SK-N-SH treated with all-trans-retinoic acid at 6 μM for 48 hours (cell line): Measurements from ENCODE around the gene RMC1.
A peak's percentile ranks its signal among the peaks of the same experiment; 100 is the strongest.

Experiments
- ATAC-seq: fragments of 200-7000 bp; cut with Tn5 transposase; 3 replicates; pipeline ENCODE4 v1.9.1; 2020; ENCODE audit warnings: mild to moderate bottlenecking, moderate library complexity
- ZC3H10 ChIP-seq: fragments of 250-450 bp; sonication (Bioruptor Pico); IDR thresholded peaks from 2 replicates; pipeline ENCODE4 v1.5.1; 2021; ENCODE audit warnings: mild to moderate bottlenecking, moderate library complexity
- TF ChIP-seq, protein P1 (sequence below): fragments of 250-450 bp; sonication (Bioruptor Pico); IDR thresholded peaks from 2 replicates; pipeline ENCODE4 v1.5.1; 2020; ENCODE audit warnings: low read depth, mild to moderate bottlenecking, moderate library complexity
- TF ChIP-seq, protein P2 (sequence below): fragments of 250-450 bp; sonication (Bioruptor Pico); IDR thresholded peaks from 2 replicates; pipeline ENCODE4 v1.8.0; 2020; ENCODE audit warnings: mild to moderate bottlenecking, moderate library complexity, borderline replicate concordance

RMC1 gene

DNA sequence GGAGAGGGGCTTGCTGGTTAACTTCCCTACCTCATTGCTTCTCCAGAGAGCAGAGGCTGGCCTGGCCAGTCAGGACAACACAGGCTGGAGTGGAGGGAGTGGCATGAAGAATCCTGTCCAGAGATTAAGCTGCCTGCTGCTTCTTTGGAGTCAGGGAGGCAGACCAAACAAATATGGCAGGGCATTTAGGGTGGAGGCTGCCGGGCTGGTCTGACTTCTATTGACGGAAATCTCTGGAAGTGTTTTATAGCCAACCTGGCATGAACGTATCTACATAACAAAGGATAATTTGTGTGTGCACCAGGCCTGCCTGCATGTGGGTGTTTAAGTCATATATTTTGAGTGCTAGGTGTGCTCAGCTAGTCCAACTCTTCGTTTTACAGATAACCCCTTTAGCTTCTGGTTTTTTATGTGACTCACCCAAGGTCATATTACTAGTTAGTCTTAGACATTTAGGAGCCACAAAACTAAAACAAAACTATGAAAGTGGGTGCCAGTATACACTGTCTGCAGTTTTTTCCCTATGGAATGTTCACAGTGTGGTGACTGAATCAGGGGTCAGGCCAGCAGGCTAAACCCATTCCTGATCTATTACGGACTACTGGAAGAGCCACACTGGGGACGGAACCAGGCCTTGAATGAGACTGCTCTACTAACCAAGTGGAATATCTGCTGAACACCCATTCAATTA, 77.5 kb downstream of the RMC1 start:
- TF ChIP-seq ZC3H10 (CRISPR knock-in tag), result no peak
- TF ChIP-seq, protein P1, sequence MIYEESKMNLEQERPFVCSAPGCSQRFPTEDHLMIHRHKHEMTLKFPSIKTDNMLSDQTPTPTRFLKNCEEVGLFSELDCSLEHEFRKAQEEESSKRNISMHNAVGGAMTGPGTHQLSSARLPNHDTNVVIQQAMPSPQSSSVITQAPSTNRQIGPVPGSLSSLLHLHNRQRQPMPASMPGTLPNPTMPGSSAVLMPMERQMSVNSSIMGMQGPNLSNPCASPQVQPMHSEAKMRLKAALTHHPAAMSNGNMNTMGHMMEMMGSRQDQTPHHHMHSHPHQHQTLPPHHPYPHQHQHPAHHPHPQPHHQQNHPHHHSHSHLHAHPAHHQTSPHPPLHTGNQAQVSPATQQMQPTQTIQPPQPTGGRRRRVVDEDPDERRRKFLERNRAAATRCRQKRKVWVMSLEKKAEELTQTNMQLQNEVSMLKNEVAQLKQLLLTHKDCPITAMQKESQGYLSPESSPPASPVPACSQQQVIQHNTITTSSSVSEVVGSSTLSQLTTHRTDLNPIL, result no peak
- TF ChIP-seq, protein P2, sequence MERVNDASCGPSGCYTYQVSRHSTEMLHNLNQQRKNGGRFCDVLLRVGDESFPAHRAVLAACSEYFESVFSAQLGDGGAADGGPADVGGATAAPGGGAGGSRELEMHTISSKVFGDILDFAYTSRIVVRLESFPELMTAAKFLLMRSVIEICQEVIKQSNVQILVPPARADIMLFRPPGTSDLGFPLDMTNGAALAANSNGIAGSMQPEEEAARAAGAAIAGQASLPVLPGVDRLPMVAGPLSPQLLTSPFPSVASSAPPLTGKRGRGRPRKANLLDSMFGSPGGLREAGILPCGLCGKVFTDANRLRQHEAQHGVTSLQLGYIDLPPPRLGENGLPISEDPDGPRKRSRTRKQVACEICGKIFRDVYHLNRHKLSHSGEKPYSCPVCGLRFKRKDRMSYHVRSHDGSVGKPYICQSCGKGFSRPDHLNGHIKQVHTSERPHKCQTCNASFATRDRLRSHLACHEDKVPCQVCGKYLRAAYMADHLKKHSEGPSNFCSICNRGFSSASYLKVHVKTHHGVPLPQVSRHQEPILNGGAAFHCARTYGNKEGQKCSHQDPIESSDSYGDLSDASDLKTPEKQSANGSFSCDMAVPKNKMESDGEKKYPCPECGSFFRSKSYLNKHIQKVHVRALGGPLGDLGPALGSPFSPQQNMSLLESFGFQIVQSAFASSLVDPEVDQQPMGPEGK (CRISPR knock-in tag), result no peak
- ATAC-seq, result peak; percentile 41; the same call in 2 of the 3 replicates
